A549 (cell line): ENCODE data around the gene ZNF768.
A peak's percentile ranks its signal among the peaks of the same experiment; 100 is the strongest.

Source experiments
- CEBPB ChIP-seq, 2 experiments: fragments of >200 bp in 1 of 2; sonication (Bioruptor Twin) in 1 of 2; formaldehyde crosslinking in 1 of 2; IDR thresholded peaks; 2 replicates each; pipeline ENCODE4 v1.6.1; 2012 to 2016
- CTCF ChIP-seq: fragments of >200 bp; sonication (Bioruptor Twin); formaldehyde crosslinking; IDR thresholded peaks from 3 replicates; pipeline ENCODE4 v1.5.1; 2016
- HEYL ChIP-seq: fragments of 250-450 bp; sonication (Bioruptor Pico); IDR thresholded peaks from 2 replicates; pipeline ENCODE4 v1.8.0; 2021; ENCODE audit warnings: mild to moderate bottlenecking, moderate library complexity
- KDM1A ChIP-seq: fragments of 200-600 bp; sonication (generic); IDR thresholded peaks from 2 replicates; pipeline ENCODE4 v1.6.1; 2016; ENCODE audit warnings: low read depth, mild to moderate bottlenecking
- MAX ChIP-seq: IDR thresholded peaks from 2 replicates; pipeline ENCODE4 v1.6.1; 2012
- MYC ChIP-seq: IDR thresholded peaks from 2 replicates; pipeline ENCODE4 v1.6.1; 2012; ENCODE audit warnings: mild to moderate bottlenecking, inconsistent platforms, low read length, improper control_type of control experiment, borderline replicate concordance
- NFE2L2 ChIP-seq: fragments of 150-350 bp; conservative IDR thresholded peaks from 2 replicates; pipeline ENCODE4 v1.6.1; 2014; ENCODE audit warnings: low read length
- POLR2A ChIP-seq: IDR thresholded peaks from 2 replicates; pipeline ENCODE4 v1.6.1; 2012; ENCODE audit warnings: mild to moderate bottlenecking, low read length
- RAD21 ChIP-seq, 2 experiments: fragments of >200 bp in 1 of 2; sonication (Bioruptor Twin) in 1 of 2; formaldehyde crosslinking in 1 of 2; IDR thresholded peaks in 1 of 2; conservative IDR thresholded peaks in 1 of 2; 2 replicates in 1 of 2; 3 replicates in 1 of 2; pipeline ENCODE4 v1.6.1; 2012 to 2018; ENCODE audit warnings: inconsistent platforms in 1 of 2
- SMC3 ChIP-seq: fragments of >200 bp; sonication (Bioruptor Twin); formaldehyde crosslinking; IDR thresholded peaks from 3 replicates; pipeline ENCODE4 v1.6.1; 2018; ENCODE audit warnings: inconsistent platforms
- ZFP36 ChIP-seq: fragments of 450-650 bp; IDR thresholded peaks from 2 replicates; pipeline ENCODE4 v1.6.1; 2014; ENCODE audit warnings: borderline replicate concordance; ENCODE audit not compliant: partially characterized antibody

- no peak for TF ChIP-seq RAD21 (conservative IDR thresholded peaks at IDR 0.05 in 1 of 2, IDR thresholded peaks at IDR 0.05 in 1 of 2)
- no peak for TF ChIP-seq POLR2A
- no peak for TF ChIP-seq CTCF
- TF ChIP-seq SMC3: no peak
- no peak for TF ChIP-seq MYC
- TF ChIP-seq ZFP36: no peak
- TF ChIP-seq MAX: no peak
- TF ChIP-seq CEBPB (IDR thresholded peaks at IDR 0.05): peak; percentile 89
- no peak for TF ChIP-seq HEYL (CRISPR knock-in tag)
- TF ChIP-seq NFE2L2: no peak
- TF ChIP-seq KDM1A: no peak
Measured at GRCh38 chr16:30567991-30568638, 41.7 kb upstream of the ZNF768 start.
